T-helper 2 cell treated with Interferon-gamma antibody and Interleukin-4, amounts not matched to agents 5 μg/mL and 100 μg/mL, for 36 hours (primary cell): Measurements from ENCODE around the gene ZNHIT2.

ENCODE experiments used
- DNase-seq: peaks from one replicate; pipeline ENCODE4 v3.0.0; 2021; ENCODE audit warnings: low spot score
- H3K27ac Mint-ChIP-seq: one replicate; pipeline ENCODE4 v1.8.0; 2021; ENCODE audit warnings: mild to moderate bottlenecking, mixed read lengths
- H3K27me3 Mint-ChIP-seq: one replicate; pipeline ENCODE4 v1.8.0; 2021; ENCODE audit warnings: low read depth, mixed read lengths
- H3K36me3 Mint-ChIP-seq: one replicate; pipeline ENCODE4 v1.8.0; 2021; ENCODE audit warnings: low read depth, mixed read lengths
- H3K4me1 Mint-ChIP-seq: one replicate; pipeline ENCODE4 v1.8.0; 2021; ENCODE audit warnings: low read depth, mixed read lengths
- H3K4me3 Mint-ChIP-seq: one replicate; pipeline ENCODE4 v1.8.0; 2022; ENCODE audit warnings: mild to moderate bottlenecking, moderate library complexity, mixed read lengths
- H3K9me3 Mint-ChIP-seq: one replicate; pipeline ENCODE4 v1.8.0; 2021; ENCODE audit warnings: mixed read lengths

The ZNHIT2 gene

DNA sequence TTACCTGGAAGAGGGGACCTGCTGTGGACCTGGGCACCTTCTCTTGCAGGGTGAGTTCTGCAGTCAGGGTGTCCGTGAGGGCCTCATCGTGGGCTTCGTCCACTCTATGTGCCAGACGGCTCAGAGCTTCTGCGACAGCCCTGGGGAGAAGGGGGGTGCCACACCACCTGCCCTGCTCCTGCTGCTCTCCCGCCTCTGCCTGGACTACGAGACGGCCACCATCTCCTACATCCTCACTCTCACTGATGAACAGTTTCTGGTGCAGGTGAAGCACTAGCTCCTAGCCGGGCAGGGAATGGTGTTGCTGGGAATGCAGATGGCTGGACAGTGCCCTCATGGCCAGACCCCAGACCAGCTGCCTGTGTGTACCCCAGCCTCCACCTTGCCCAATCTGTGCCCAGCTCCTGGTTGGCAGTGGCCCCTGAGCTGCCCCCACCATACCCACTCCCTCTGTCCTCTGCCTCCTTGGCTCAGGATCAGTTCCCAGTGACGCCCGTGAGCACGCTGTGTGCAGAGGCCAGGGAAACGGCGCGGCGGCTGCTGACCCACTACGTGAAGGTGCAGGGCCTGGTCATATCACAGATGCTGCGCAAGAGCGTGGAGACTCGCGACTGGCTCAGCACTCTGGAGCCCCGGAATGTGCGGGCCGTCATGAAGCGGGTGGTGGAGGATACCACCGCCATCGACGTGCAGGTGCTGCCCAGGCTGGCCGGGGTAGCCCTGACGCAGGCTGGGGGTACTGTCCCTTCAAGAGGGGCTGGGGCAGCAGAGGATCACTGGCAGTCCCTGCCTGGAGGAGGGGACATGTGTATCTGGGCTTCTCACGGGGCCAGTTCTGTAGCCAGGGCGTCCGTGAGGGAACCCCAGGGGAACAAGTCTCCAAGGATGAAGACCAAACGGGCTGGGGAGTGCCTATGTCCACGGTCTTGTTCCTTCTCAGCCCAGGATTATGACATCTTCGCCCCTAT is 8.0 kb downstream of the ZNHIT2 start:
- H3K36me3 Mint-ChIP-seq: peaks cover 14% of the 10 kb centered on the region
- H3K4me1 Mint-ChIP-seq: peaks cover 26% of the 10 kb centered on the region
- H3K4me3 Mint-ChIP-seq: no peak overlapping the region
- DNase-seq: no peak
- H3K27ac Mint-ChIP-seq: peak overlapping the region; percentile 16
- H3K27me3 Mint-ChIP-seq: no peaks in the 10 kb centered on the region
- H3K9me3 Mint-ChIP-seq: no peaks in the 10 kb centered on the region

- no peaks in the 10 kb centered on the region for H3K9me3 Mint-ChIP-seq
- peaks cover 14% of the 10 kb centered on the region for H3K36me3 Mint-ChIP-seq
- DNase-seq: no peak
- H3K4me1 Mint-ChIP-seq: peaks cover 22% of the 10 kb centered on the region
- no peak overlapping the region for H3K4me3 Mint-ChIP-seq
- no peak overlapping the region for H3K27ac Mint-ChIP-seq
- no peaks in the 10 kb centered on the region for H3K27me3 Mint-ChIP-seq
Observed at GRCh38 chr11:65108469-65109123, 8.9 kb downstream of the ZNHIT2 start.

DNA sequence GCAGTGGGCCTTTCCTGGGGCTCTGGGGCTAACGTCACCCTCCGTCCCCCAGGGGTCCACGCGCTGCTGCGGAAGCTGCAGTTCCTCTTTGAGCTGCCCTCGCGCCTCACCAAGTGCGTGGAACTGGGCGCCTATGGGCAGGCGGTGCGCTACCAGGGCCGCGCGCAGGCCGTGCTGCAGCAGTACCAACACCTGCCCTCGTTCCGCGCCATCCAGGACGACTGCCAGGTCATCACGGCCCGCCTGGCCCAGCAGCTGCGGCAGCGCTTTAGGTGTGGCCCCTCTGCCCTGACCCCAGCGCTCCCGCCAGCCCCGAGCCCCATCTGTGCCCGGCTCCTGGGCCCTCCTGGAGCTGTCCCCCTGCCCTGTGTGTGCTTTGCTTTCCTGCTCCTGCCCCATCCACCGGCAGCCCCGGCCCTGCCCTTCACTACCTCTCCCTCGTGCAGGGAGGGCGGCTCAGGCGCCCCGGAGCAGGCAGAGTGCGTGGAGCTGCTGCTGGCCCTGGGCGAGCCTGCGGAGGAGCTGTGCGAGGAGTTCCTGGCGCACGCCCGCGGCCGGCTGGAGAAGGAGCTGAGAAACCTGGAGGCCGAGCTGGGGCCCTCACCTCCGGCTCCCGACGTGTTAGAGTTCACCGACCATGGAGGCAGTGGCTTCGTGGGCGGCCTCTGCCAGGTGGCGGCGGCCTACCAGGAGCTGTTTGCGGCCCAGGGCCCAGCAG is 9.6 kb downstream of the ZNHIT2 start:
- Mint-ChIP-seq H3K4me3 (no peak overlapping the region), H3K36me3 (peaks cover 14% of the 10 kb centered on the region), H3K9me3 (no peaks in the 10 kb centered on the region), H3K4me1 (peaks cover 15% of the 10 kb centered on the region), H3K27me3 (no peaks in the 10 kb centered on the region), H3K27ac (no peak overlapping the region)
- DNase-seq: no peak

GRCh38 chr11:65107078-65107477 is 10.4 kb downstream of the ZNHIT2 start:
- Mint-ChIP-seq H3K36me3 (peaks cover 14% of the 10 kb centered on the region), H3K4me3 (no peak overlapping the region), H3K4me1 (peaks cover 15% of the 10 kb centered on the region), H3K27ac (no peak overlapping the region), H3K9me3 (no peaks in the 10 kb centered on the region), H3K27me3 (no peaks in the 10 kb centered on the region)
- DNase-seq: no peak

DNA sequence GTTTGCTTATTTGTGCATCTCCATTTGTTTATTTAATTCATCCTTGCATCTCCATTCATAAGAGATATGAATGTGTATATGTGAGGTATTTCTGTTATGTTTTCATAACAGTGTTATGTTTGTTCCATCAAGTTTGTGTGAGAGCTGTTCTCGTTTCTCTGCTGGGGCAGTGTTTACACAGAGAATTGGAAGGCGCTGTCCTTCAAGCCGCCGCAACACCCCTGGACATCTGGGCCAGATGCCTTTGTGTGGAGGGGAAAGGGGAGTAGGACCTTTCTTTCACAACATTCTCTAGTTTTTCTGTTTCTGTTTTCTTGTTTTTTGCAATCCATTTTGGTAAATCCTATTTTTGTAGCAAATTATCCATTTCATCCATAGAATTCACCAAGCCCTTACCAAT is 12.9 kb downstream of the ZNHIT2 start:
- H3K4me1 Mint-ChIP-seq: peaks cover 4% of the 10 kb centered on the region
- H3K27ac Mint-ChIP-seq: no peak overlapping the region
- no peaks in the 10 kb centered on the region for H3K27me3 Mint-ChIP-seq
- no peak for DNase-seq
- H3K4me3 Mint-ChIP-seq: no peak overlapping the region
- peaks cover 12% of the 10 kb centered on the region for H3K36me3 Mint-ChIP-seq
- H3K9me3 Mint-ChIP-seq: no peaks in the 10 kb centered on the region

GRCh38 chr11:65103476-65103875 is 14.0 kb downstream of the ZNHIT2 start:
- Mint-ChIP-seq H3K27me3 (no peaks in the 10 kb centered on the region), H3K4me3 (no peak overlapping the region), H3K9me3 (no peaks in the 10 kb centered on the region), H3K27ac (no peak overlapping the region), H3K4me1 (peaks cover 7% of the 10 kb centered on the region), H3K36me3 (peaks cover 14% of the 10 kb centered on the region)
- DNase-seq: no peak

- no peak for DNase-seq
- H3K36me3 Mint-ChIP-seq: peaks cover 16% of the 10 kb centered on the region
- no peaks in the 10 kb centered on the region for H3K27me3 Mint-ChIP-seq
- no peak overlapping the region for H3K4me3 Mint-ChIP-seq
- no peaks in the 10 kb centered on the region for H3K9me3 Mint-ChIP-seq
- peaks cover 11% of the 10 kb centered on the region for H3K4me1 Mint-ChIP-seq
- H3K27ac Mint-ChIP-seq: no peak overlapping the region
Observed at GRCh38 chr11:65102142-65103095, 15.1 kb downstream of the ZNHIT2 start.

- H3K36me3 Mint-ChIP-seq: peaks cover 13% of the 10 kb centered on the region
- H3K4me1 Mint-ChIP-seq: peaks cover 12% of the 10 kb centered on the region
- no peak for DNase-seq
- no peaks in the 10 kb centered on the region for H3K27me3 Mint-ChIP-seq
- H3K9me3 Mint-ChIP-seq: no peaks in the 10 kb centered on the region
- H3K4me3 Mint-ChIP-seq: no peak overlapping the region
- no peak overlapping the region for H3K27ac Mint-ChIP-seq
Observed at GRCh38 chr11:65100674-65101350, 16.7 kb downstream of the ZNHIT2 start.

DNA sequence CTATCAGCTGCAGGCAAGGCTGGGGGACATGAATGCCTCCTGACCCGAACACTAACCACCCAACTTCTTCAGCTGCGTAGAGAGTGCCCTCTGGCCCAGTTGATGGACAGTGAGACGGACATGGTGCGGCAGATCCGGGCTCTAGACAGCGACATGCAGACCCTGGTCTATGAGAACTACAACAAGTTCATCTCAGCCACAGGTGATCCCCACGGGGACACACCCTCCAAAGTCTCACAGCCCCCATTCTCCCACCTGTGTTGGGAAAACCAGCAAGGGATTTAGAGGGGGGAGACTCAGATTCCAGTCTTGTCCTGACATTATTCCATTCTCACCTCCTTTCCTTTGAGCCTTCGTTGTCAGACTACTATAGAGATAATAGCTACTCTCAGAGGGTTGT is 20.6 kb downstream of the ZNHIT2 start:
- Mint-ChIP-seq H3K27me3 (no peaks in the 10 kb centered on the region), H3K27ac (peak overlapping the region; percentile 57), H3K4me1 (peaks cover 12% of the 10 kb centered on the region)

GRCh38 chr11:65095974-65096806 is 21.3 kb downstream of the ZNHIT2 start, which contains the start of gene VPS51:
VPS51 (plus strand) TSS chr11:65096214; CDS start chr11:65096251, 37 bp downstream.
- H3K4me3 Mint-ChIP-seq: peak within 1 kb of the TSS; percentile 93

More for the DNA sequence above, 20.6 kb downstream of the ZNHIT2 start:
- no peak for DNase-seq
- H3K9me3 Mint-ChIP-seq: no peaks in the 10 kb centered on the region
- H3K36me3 Mint-ChIP-seq: peaks cover 5% of the 10 kb centered on the region
- peak overlapping the region; percentile 93 for H3K4me3 Mint-ChIP-seq

GRCh38 chr11:65095427-65095826 is 22.1 kb downstream of the ZNHIT2 start:
- Mint-ChIP-seq H3K4me3 (peak overlapping the region; percentile 93), H3K27me3 (no peaks in the 10 kb centered on the region), H3K4me1 (peaks cover 12% of the 10 kb centered on the region), H3K36me3 (peaks cover 4% of the 10 kb centered on the region), H3K27ac (peak overlapping the region; percentile 98), H3K9me3 (no peaks in the 10 kb centered on the region)
- no peak for DNase-seq

More at GRCh38 chr11:65095974-65096806, 21.3 kb downstream of the ZNHIT2 start, which contains the start of gene VPS51:
- no peaks in the 10 kb centered on the region for H3K9me3 Mint-ChIP-seq
- peaks cover 4% of the 10 kb centered on the region for H3K36me3 Mint-ChIP-seq
- H3K27ac Mint-ChIP-seq: peak within 1 kb of the TSS; percentile 98
- DNase-seq: peak; percentile 84
- H3K27me3 Mint-ChIP-seq: no peaks in the 10 kb centered on the region
- H3K4me1 Mint-ChIP-seq: peaks cover 12% of the 10 kb centered on the region

- DNase-seq: no peak
- Mint-ChIP-seq H3K36me3 (peaks cover 15% of the 10 kb centered on the region), H3K27me3 (no peaks in the 10 kb centered on the region), H3K4me3 (no peak overlapping the region), H3K27ac (no peak overlapping the region), H3K4me1 (peaks cover 5% of the 10 kb centered on the region), H3K9me3 (no peaks in the 10 kb centered on the region)
Observed at GRCh38 chr11:65090628-65091027, 26.9 kb downstream of the ZNHIT2 start.
